T-helper 22 cell (primary cell): ENCODE data around the gene PLCB1.
"Not testable (repeated sequence)": the region's sequence is repeated elsewhere in the genome, so short reads cannot be mapped to it uniquely, and the experiment has no call there.

ENCODE experiments used
- DNase-seq: peaks from one replicate; pipeline ENCODE4 v3.0.0-alpha.2; 2020; ENCODE audit warnings: low read depth

Gene PLCB1

DNA sequence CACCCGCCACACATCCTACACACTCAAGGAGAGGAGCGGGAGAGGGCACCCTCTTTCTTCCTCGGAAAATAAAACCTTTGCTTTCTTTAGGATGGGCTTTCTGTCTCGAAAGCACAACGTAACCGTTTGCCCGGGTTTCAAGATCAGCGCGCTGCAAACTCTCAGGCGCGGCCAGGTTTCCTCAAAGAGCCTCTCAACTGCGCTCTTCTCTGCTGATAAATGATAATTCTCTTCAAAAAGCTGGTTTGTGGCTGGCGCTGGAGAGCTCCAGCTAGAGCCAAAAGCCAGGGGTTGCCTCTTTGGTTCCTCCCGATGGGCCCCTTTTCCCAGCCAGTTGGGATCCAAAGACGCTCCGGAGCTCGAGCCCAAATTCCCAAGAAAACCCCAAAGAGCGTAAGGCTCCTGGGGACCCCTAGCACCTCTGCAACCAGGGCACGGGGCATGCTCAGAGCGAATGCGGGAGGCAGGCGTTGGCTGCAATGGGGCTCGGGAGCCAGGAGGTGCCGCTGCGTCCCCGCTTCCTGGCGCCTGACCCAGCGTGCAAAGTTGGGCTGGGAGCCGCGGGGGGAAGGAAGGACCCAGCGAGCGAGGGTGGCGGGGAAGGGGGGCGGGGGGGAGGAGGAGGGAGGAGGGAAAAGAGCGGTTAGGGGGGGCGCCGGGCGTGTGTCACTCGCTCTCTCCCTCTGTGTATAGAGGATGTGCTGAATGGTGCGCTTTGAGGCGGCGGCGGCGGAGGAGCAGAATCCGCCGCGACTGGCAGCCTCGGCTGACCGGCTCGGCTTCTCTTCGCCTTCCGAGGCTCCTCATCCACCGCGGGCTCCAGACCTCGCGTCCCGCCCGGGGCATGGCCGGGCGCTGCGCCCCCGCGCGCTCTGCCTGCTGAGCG lies at the start of gene PLCB1:
TSS of gene PLCB1 (plus strand) at position 669 of the 886 bp plus-strand sequence. CDS start 386 bp downstream, outside the sequence.
- DNase-seq = peak; percentile 59

- no peak for DNase-seq
Observed at GRCh38 chr20:8082989-8083388, 49.1 kb upstream of the PLCB1 start.

- DNase-seq = no peak
Observed at GRCh38 chr20:8089668-8090067, 42.4 kb upstream of the PLCB1 start.

- no peak for DNase-seq
Observed at GRCh38 chr20:8094415-8094818, 37.6 kb upstream of the PLCB1 start.

DNA sequence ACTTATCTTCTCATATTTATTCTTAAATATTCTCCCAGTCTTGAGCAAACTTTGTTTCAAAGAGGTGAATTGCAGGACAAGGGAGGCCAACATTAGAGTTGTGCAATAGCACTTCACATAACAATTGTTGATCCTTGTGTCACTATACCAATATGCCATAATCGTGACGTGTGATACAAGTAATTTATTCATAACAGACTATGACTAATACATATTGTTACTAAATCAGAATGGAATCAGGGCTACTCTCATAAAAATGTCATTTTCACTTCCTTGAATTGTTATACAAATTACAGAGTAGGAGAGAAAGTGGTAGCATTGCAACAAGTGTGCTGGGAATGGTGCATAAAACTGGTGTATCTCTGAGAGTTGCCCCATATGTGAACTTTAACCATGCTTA lies 37.2 kb upstream of the PLCB1 start:
- no peak for DNase-seq

GRCh38 chr20:8095648-8096572 lies 36.2 kb upstream of the PLCB1 start:
- DNase-seq = no peak

- DNase-seq = no peak
Observed at GRCh38 chr20:8097307-8097706, 34.8 kb upstream of the PLCB1 start.

GRCh38 chr20:8104252-8104651 lies 27.8 kb upstream of the PLCB1 start:
- no peak for DNase-seq

DNA sequence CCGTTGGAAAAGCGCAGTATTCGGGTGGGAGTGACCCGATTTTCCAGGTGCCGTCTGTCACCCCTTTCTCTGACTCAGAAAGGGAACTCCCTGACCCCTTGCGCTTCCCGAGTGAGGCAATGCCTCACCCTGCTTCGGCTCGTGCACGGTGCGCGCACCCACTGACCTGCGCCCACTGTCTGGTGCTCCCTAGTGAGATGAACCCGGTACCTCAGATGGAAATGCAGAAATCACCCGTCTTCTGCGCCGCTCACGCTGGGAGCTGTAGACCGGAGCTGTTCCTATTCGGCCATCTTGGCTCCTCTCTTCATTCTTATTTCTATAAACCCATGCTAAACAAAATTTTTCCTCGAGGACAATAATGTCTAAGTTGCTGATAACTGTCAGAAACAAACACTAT lies 17.5 kb upstream of the PLCB1 start:
- DNase-seq = not testable (repeated sequence)

GRCh38 chr20:8115436-8115835 lies 16.6 kb upstream of the PLCB1 start:
- DNase-seq = no peak

DNA sequence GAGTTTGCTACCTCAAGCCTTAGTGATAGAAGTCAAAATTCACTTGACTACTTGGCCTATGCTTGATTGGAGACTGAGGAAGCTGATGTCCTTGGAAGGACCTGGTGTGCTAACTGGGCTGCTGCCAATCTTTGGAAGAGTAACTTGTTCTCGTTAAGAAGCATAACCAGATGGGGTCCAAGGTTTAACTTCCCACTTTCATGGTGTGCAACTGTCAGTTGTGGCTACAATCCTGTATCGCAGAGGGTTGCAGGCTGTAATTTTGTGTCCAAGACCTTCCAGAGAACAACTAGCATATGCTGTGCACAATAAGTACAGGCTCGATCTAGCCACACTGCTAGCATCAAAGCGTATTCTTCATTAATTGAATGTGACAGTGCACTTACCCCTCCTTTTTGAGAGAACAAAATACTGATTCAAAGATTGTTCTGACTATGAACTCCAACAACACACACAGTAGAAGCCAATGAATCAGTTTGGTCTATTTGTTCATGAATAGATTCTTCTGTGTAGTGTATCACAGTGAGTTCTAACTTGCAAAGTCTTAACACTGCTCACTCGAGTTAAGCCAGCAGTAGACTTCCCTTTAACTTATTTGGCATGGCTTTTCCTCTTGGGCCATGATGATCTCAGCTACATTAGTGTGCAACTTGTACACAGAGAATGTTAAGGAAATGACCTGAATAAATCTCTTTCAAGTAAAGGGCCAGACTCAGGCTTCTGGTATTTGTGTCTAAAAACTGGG lies 15.8 kb upstream of the PLCB1 start:
- DNase-seq = no peak

DNA sequence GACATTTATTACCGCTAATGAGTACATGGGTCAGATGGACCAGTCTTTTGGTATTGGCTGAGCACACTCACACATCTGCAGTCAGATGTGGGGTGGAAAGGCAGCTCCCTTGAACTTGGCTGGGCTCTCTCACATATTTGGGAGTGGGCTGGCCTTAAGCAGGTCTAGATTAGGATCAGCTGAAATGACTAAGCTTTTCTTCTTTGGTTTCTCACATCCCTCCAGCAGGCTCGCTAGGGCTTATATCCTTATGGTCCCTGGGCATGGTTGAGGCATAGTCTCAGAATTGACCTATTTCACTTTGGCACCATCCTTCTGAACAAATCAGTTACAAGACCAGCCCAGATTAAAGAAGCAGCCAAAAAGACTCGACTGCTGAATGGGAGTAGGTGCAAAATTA lies 14.4 kb upstream of the PLCB1 start:
- DNase-seq = no peak

- no peak for DNase-seq
Observed at GRCh38 chr20:8118039-8118438, 14.0 kb upstream of the PLCB1 start.

DNA sequence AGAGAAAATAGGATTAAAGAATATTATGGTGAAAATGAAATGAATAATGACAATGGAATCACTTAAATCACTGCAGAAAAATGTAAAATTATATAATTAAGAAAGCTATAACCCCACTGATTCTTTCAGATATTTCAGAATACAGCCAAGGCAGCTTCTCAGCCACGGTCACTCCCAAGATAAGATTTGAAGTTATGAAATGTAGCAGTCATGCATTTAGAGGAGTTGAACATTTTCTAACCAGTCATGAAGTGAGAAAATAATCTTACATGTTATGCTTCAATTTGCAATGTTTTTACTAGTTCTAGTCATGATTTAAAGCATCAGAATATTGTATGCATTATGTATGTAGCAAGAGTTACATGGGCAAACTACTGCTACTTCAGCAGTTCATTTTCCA lies 13.3 kb upstream of the PLCB1 start:
- DNase-seq = no peak

GRCh38 chr20:8121666-8122065 lies 10.4 kb upstream of the PLCB1 start:
- DNase-seq = no peak

GRCh38 chr20:8124639-8125038 lies 7.4 kb upstream of the PLCB1 start:
- no peak for DNase-seq

GRCh38 chr20:8126181-8126580 lies 5.9 kb upstream of the PLCB1 start:
- DNase-seq = no peak

DNA sequence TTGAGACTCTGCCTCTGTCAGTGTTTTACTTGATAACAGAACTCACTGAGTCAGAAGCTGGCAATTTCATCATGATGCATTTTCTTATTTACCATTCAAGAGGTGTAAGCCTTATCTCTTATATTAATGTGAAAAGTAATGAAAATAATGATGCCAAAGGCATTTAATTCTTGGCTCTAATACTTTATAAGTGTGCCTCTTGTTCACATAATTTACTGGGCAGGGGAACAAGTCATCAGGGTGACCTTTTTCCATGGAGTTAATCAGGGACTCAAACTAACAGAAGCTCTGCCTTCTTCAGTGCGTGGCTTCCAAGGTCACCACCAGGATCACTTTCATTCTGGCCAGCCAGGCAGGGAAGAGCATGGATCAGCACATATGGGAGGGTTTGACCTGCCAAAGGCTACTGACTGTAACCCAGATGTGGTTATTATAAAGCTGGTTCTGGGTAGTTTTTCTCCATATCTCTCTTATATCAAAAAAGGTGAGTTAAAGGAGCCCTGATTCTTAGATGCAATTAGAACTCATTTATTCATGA lies 5.2 kb upstream of the PLCB1 start:
- no peak for DNase-seq

DNA sequence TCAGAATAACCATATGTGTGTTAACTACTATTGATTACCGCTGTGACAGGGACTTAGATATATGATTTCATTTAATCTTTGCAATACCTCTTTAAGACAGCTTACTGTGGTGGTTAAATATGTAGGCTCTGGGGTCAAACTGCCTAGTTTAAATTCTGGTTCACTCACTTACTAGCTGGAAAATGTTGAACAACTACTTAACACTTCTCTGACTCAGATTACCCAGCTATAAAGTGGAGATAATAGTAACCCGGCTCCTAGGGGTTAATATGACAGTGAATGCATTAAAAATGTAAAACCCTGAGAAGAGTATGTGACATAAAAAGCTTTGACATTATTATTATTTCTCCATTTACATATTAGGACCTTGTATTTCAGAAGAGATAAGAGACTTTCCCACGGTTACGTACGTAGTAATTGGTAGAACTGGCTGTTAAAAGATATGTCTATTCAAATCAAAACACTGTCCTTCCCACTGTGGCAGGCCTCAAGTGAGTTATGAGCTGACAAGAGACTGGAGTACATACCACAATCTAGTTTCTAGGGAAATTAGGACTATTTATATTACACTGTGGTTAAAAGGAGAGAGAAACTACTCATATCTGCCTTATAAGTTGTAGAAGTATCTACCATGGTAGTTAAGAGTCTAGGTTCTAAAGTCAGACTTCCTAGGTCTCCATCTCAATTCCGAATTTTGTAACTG lies 4.4 kb upstream of the PLCB1 start:
- no peak for DNase-seq

DNA sequence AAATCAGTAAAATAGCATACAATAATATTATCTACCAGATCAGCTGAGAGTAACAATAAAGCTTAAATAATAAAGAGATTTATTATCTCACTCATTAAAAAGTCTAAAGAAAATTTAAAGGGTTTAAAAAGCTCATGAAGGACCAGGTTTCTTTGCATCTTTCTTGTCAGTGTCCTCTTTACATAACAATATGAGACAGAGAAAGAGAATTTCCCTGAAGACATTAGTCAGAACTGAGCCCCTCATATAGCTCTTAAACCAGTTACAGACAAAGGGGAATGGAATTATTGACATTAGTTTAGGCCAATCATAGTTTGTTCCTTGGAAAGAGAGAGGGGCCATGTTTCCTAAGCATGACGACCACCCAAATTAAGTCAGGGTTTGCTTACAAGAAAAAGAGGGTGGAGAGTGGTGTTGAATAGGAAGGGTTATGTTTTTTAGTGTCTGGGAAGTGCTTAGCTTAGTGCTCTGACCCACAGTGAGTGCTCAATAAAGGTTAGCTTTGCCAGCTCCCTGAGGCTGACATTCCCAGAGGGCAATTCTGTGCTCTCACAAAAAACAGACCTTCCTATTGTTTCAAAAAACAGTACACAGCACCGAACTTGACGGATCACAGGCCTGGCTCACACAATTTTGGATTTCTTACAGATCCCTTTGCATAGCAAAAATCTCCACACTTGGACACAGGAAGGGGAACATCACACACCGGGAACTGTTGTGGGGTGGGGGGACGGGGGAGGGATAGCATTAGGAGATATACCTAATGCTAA lies 3.6 kb upstream of the PLCB1 start:
- DNase-seq = no peak
